Activated CD8-positive, alpha-beta T cell treated with anti-CD3 and anti-CD28 coated beads for 36 hours (primary cell): ENCODE measurements around the gene MAP3K5. TPM values are rescaled to one million over a fixed set of nuclear protein-coding genes. Genes with fewer than 3 reads are reported as not detected.

Experiments used
- ATAC-seq: fragments of 200-7000 bp; cut with Tn5 transposase; one replicate; pipeline ENCODE4 v1.10.0; 2021; ENCODE audit warnings: mild to moderate bottlenecking, moderate library complexity
- CTCF ChIA-PET: fragments of 350-600 bp; sonication (Branson Sonifier 250); formaldehyde crosslinking; loops from one replicate; lab custom pipeline; 2021; ENCODE audit warnings: antibody characterized with exemption; lab: Charles Lee
- POLR2A ChIA-PET: fragments of 350-600 bp; sonication (Branson Sonifier 250); formaldehyde crosslinking; loops from one replicate; lab custom pipeline; 2021; ENCODE audit warnings: antibody characterized with exemption; lab: Charles Lee
- DNase-seq: peaks from one replicate; pipeline ENCODE4 v3.0.0-alpha.2; 2020
- H3K27ac Mint-ChIP-seq: one replicate; pipeline ENCODE4 v1.8.0; 2021; ENCODE audit warnings: mild to moderate bottlenecking, mixed read lengths
- H3K27me3 Mint-ChIP-seq: one replicate; pipeline ENCODE4 v1.8.0; 2021; ENCODE audit warnings: mixed read lengths
- H3K36me3 Mint-ChIP-seq: one replicate; pipeline ENCODE4 v1.8.0; 2021; ENCODE audit warnings: low read depth, mixed read lengths
- H3K4me1 Mint-ChIP-seq: one replicate; pipeline ENCODE4 v1.8.0; 2021; ENCODE audit warnings: low read depth, mixed read lengths
- H3K4me3 Mint-ChIP-seq: one replicate; pipeline ENCODE4 v1.8.0; 2021; ENCODE audit warnings: mild to moderate bottlenecking, moderate library complexity, mixed read lengths
- H3K9me3 Mint-ChIP-seq: one replicate; pipeline ENCODE4 v1.8.0; 2021; ENCODE audit warnings: mixed read lengths
- intact Hi-C: fragments of 100-400 bp; cut with micrococcal nuclease; formaldehyde crosslinking; loops from one replicate; pipeline ENCODE4 v1.10.0; 2022
- total RNA-seq, 2 experiments: library from RNA; stranded (reverse); gene quantifications; one replicate each; pipeline ENCODE4 v1.2.3, GENCODE V29; 2021
- TF ChIP-seq, protein P1 (sequence below): fragments of 200-600 bp; IDR thresholded peaks from one replicate; pipeline ENCODE4 v1.8.0; 2022; ENCODE audit warnings: antibody characterized with exemption, mild to moderate bottlenecking

MAP3K5 gene
- total RNA-seq, 2 experiments from 2014 or later, result 4.4 to 4.6 TPM

- Mint-ChIP-seq H3K36me3 (peaks cover 2% of the 10 kb centered on the region), H3K4me3 (no peak overlapping the region), H3K27ac (peak overlapping the region; percentile 60), H3K9me3 (peaks cover 3% of the 10 kb centered on the region), H3K27me3 (no peaks in the 10 kb centered on the region), H3K4me1 (peaks cover 28% of the 10 kb centered on the region)
- TF ChIP-seq, protein P1, sequence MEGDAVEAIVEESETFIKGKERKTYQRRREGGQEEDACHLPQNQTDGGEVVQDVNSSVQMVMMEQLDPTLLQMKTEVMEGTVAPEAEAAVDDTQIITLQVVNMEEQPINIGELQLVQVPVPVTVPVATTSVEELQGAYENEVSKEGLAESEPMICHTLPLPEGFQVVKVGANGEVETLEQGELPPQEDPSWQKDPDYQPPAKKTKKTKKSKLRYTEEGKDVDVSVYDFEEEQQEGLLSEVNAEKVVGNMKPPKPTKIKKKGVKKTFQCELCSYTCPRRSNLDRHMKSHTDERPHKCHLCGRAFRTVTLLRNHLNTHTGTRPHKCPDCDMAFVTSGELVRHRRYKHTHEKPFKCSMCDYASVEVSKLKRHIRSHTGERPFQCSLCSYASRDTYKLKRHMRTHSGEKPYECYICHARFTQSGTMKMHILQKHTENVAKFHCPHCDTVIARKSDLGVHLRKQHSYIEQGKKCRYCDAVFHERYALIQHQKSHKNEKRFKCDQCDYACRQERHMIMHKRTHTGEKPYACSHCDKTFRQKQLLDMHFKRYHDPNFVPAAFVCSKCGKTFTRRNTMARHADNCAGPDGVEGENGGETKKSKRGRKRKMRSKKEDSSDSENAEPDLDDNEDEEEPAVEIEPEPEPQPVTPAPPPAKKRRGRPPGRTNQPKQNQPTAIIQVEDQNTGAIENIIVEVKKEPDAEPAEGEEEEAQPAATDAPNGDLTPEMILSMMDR, result no peak
- CTCF ChIA-PET, result interaction anchor here (1.0 to 5.3 kb wide), 4 partner anchors 12 to 55 kb away, joined by 3 to 22 read pairs (median 4); partner anchors contain the start of gene MAP3K5
- intact Hi-C loops, result no loop called here
- POLR2A ChIA-PET, result interaction anchor here (2.1 kb wide), 1 partner anchor 10 kb away, joined by 10 read pairs; no protein-coding TSS in a partner anchor
- no peak for ATAC-seq
- DNase-seq, result no peak
Observed at GRCh38 chr6:136774228-136775041, 17.8 kb downstream of the MAP3K5 start.

DNA sequence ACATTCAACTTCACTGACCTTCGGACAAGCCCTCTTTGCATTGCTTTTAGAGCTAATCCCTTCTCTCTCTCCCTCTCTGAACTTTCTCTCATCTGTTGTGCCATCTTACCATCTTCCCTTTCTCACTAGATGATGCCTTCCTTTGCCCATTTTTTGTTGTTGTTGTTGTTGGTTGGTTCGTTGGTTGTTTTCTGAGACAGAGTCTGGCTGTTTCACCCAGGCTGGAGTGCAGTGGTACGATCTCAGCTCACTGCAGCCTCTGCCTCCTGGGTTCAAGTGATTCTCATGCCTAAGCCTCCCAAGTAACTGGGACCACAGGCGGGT is 18.8 kb downstream of the MAP3K5 start:
- Mint-ChIP-seq H3K36me3 (peaks cover 2% of the 10 kb centered on the region), H3K27ac (peak overlapping the region; percentile 4), H3K9me3 (peaks cover 3% of the 10 kb centered on the region), H3K4me3 (no peak overlapping the region), H3K27me3 (no peaks in the 10 kb centered on the region), H3K4me1 (peaks cover 30% of the 10 kb centered on the region)
- TF ChIP-seq, protein P1, result no peak
- DNase-seq (no peak), ATAC-seq (no peak)
- ChIA-PET CTCF (interaction anchor here (1.1 to 5.3 kb wide), 4 partner anchors 14 to 130 kb away, joined by 3 to 22 read pairs (median 4); partner anchors contain the start of gene MAP3K5), POLR2A (interaction anchor here (1.0 to 2.1 kb wide), 4 partner anchors 11 to 177 kb away, joined by 3 to 10 read pairs (median 6); partner anchors contain the start of gene MAP3K5)
- intact Hi-C loops, result no loop called here

DNA sequence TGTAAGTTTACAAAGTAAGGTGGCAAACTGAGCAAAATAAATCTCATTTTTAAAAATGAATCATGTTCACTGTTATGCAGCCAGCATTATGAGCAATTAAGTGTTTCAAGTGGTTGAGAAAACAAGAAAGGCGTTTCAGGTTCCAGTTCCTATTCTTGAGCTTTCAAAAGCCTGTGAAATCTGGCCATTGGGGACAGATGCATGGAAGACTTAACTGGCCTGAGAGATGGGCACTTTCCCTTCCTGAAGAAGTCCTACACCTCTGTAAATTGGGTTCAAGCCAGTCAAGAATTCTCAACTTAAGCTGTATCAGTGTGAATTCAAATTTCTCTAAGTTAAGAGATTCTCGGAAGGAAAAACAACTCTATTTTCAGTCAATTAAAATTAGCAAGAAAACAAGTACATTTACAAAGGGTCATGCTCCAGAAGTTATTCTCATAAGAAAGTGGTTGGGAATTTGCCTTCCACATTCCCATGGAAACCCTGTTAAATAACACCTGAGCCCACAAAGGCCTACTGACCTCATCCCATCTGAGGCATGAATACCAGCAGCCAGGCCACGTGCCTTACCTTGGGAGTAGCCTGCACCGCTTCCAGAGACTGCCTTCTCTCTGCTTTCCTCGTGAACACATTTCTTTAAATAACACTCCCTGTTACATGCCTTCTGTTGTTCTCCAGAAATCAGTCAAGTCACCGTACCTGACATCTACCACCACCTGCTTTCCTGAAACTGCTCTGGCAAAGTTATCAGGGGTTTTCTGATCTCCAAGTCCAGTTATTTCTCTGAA is 19.4 kb downstream of the MAP3K5 start:
- no peak overlapping the region for H3K4me3 Mint-ChIP-seq
- POLR2A ChIA-PET, result interaction anchor here (1.0 to 2.1 kb wide), 7 partner anchors 9 to 176 kb away, joined by 3 to 10 read pairs (median 3); partner anchors contain the start of gene MAP3K5

DNA sequence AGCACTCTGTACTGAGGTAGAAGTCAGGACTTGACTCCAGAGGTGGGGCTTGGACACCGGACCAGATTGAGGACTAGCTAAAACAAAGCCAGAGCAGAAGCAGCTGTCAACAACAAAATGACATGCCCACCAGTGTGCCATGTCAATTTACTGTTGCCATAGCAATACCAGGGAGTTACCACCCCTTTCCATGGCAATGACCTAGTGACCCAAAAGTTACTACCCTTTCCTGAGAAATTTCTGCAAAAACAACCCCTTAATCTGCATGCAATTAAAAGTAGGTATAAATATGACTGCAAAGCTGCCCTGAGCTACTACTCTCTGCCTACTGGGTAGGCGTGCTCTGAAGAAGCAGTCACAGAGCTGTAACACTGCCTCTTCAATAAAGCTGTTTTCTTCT is 21.0 kb downstream of the MAP3K5 start:
- DNase-seq (no peak), ATAC-seq (peak; percentile 55)
- ChIA-PET CTCF (interaction anchor here (1.0 to 5.3 kb wide), 5 partner anchors 9 to 126 kb away, joined by 3 to 22 read pairs (median 5); partner anchors contain the start of gene MAP3K5), POLR2A (interaction anchor here (0.9 to 1.0 kb wide), 2 partner anchors 15 to 18 kb away, joined by 4 to 5 read pairs; no protein-coding TSS in a partner anchor)
- TF ChIP-seq, protein P1, result no peak
- Mint-ChIP-seq H3K27me3 (no peaks in the 10 kb centered on the region), H3K36me3 (peaks cover 2% of the 10 kb centered on the region), H3K4me3 (no peak overlapping the region), H3K27ac (no peak overlapping the region), H3K9me3 (peaks cover 3% of the 10 kb centered on the region), H3K4me1 (peaks cover 44% of the 10 kb centered on the region)
- intact Hi-C loops, result no loop called here

More for the DNA sequence above, 19.4 kb downstream of the MAP3K5 start:
- Mint-ChIP-seq H3K4me1 (peaks cover 34% of the 10 kb centered on the region), H3K27me3 (no peaks in the 10 kb centered on the region), H3K27ac (peak overlapping the region; percentile 4), H3K36me3 (peaks cover 2% of the 10 kb centered on the region), H3K9me3 (peaks cover 3% of the 10 kb centered on the region)
- intact Hi-C loops, result no loop called here
- DNase-seq, result no peak
- CTCF ChIA-PET, result interaction anchor here (0.9 to 5.3 kb wide), 6 partner anchors 14 to 129 kb away, joined by 3 to 22 read pairs (median 4); partner anchors contain the start of gene MAP3K5
- peak; percentile 55 for ATAC-seq
- TF ChIP-seq, protein P1, result no peak
